Dermis blood vessel endothelial cell (primary cell): Measurements from ENCODE around the gene SLC22A23. TPM values are rescaled to one million over a fixed set of nuclear protein-coding genes. Genes with fewer than 3 reads are reported as not detected.

Experiments used
- DNase-seq: peaks from one replicate; pipeline ENCODE4 v3.0.0; 2010
- total RNA-seq: library from RNA; depleted of rRNA; stranded (reverse); fragments of >200 nt; gene quantifications from 2 replicates; pipeline ENCODE4 v1.2.3, GENCODE V29; 2014

SLC22A23 gene
- total RNA-seq, 1 donor from 2014 or later, result 58.5 TPM

GRCh38 chr6:3237761-3238662 lies 218.8 kb downstream of the SLC22A23 start:
- DNase-seq, result no peak

GRCh38 chr6:3236005-3236404 lies 220.8 kb downstream of the SLC22A23 start:
- no peak for DNase-seq

DNA sequence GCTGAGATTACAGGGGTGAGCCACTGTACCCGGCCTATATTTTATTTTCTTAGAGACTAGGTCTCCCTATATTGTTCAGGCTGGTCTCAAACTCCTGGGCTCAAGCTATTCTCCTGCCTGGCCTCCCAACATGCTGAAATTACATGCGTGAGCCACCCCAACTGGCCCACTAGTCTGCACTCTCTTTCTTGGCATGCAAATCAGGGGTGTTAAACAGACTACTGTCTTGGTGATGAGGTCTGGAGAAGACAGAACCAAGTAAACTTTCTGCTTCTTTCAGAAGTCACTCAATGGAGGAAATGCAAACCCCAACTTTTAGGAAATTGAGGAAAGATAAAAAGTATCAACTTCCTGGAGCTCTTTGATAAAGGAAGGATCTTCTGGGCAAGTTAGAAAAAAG lies 221.4 kb downstream of the SLC22A23 start:
- no peak for DNase-seq

DNA sequence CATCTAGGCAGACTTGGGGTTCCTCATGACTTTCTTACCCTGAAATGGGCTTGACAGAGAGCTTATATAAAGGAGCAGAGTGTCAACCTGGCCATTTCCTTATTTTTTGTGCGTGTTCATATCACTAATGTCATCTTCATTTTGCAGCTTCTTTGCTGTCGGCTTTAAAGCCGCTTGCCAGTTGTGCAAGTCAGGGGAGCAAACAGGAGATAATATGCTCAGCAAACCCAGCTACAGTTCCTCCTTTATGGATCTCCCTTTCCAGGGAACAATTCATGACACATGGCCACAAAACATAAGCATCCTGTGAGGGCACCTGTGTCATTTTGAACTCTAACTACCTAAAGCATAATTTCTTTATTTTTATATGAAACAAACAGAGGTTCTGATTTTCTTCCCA lies 222.9 kb downstream of the SLC22A23 start:
- no peak for DNase-seq

GRCh38 chr6:3233321-3233720 lies 223.5 kb downstream of the SLC22A23 start:
- DNase-seq, result no peak

- no peak for DNase-seq
These were observed 224.6 kb downstream of the SLC22A23 start for GRCh38 chr6:3232017-3232945.

DNA sequence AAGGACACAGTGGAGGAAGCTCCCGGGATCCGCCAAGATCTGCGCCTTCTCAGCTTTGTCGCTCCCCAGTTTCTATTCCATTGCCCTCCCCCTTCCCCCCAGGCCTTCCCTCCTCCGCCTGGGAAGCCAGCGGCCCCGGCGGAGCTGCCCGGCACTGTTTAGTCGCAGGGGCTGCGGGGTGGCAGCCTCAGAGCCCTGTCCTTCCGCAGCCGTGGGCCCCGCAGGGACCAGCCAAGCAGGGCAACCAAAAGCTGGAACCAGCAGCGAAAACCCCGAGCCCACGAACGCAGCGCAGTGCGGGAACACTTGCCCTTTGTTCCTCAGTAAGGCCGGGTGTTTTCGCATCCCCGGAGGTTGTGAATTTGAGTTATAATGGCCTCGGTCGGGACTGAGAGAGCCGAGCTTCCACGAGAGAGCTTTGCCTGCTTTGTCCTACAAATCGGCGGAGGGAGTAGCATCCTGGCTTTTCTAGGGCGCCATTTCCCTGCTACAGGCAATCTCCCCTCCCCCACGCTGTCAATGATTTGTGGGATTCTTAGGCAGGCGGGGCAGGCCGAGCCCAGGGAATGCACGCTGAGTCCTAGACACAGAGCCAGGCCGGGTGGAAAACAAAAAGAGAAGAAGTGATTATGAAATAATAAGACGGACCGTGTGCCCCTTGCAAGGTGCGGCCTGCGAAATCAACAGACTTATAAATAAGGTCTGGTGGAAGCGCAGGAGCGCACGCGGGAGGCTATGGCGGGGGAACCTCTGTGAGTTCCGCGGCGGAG lies 225.4 kb downstream of the SLC22A23 start:
- DNase-seq, result peak; percentile 65

- DNase-seq, result peak; percentile 41
These were observed 226.0 kb downstream of the SLC22A23 start for GRCh38 chr6:3230900-3231246.

- no peak for DNase-seq
These were observed 226.5 kb downstream of the SLC22A23 start for GRCh38 chr6:3230256-3230882.

DNA sequence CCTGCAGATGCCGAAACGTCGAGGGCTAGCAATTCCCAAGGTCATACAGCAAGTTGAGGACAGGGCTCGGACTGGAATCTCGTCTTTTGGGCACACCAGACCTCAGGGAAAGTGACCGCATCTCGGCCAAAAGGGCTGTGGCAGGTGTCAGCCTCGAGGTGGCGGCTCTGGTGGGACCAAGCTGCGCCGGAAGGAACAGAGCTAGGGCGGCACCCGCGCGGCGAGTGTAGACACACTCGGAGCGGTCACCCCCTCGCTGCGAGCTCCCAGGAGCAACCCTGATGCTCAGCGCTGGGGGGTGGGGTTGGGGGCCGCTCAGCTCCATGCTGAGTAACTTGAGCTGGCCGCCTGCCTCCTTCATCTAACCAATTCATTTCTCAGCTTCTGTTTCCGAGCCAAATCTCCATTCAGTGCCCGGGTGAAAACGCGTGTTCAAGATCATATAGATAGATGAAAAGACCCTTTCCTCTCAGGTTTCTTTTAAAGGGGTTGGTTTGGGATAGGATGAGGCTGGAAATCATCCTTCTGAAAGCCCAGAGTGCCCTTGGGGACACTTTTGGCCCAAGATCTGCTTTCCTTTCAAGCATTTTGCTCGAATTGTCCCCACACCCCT lies 227.2 kb downstream of the SLC22A23 start:
- no peak for DNase-seq

DNA sequence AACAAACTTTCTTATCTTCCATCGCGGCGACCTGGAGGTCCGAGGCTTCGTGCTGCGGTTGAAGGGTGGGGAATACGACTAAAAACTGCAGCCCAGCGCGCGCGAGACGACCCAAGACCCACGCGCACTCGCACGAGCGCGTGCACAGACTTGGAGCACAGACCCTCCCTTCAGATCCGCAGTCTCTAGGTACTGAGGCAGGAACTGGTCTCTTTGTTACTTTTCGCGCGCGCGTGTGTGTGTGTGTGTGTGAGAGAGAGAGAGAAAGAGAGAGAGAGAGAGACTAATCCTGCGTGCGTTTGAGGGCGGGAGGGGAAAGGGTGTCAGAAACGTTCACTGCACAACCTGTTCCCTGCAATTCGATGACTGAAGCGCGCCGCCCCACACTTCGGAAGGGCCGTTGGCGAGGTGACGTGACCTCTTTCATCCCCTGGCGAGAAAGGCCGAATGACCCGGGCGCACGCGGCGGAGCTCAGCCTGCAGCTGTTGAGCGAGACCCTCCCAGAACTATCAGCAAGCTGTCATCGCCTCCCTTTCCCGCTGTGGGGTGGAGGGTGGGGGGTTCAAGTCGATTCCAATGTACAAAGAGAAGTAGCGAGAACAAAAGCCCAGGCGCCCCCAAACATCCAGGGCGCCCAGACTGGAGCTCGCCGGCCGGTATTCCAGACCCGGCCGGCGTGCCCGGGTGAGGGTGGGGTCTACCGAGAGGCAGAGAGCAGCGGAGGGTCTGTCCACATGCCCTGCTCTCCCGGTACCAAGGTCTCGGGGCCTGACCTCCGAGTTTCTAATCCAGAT lies 227.9 kb downstream of the SLC22A23 start:
- no peak for DNase-seq

- no peak for DNase-seq
These were observed 228.7 kb downstream of the SLC22A23 start for GRCh38 chr6:3228046-3228671.

GRCh38 chr6:3227363-3228045 lies 229.3 kb downstream of the SLC22A23 start, which contains the start of gene TUBB2B:
TUBB2B (minus strand) TSS chr6:3227653; CDS start chr6:3227543, 110 bp downstream.
- DNase-seq, result no peak

DNA sequence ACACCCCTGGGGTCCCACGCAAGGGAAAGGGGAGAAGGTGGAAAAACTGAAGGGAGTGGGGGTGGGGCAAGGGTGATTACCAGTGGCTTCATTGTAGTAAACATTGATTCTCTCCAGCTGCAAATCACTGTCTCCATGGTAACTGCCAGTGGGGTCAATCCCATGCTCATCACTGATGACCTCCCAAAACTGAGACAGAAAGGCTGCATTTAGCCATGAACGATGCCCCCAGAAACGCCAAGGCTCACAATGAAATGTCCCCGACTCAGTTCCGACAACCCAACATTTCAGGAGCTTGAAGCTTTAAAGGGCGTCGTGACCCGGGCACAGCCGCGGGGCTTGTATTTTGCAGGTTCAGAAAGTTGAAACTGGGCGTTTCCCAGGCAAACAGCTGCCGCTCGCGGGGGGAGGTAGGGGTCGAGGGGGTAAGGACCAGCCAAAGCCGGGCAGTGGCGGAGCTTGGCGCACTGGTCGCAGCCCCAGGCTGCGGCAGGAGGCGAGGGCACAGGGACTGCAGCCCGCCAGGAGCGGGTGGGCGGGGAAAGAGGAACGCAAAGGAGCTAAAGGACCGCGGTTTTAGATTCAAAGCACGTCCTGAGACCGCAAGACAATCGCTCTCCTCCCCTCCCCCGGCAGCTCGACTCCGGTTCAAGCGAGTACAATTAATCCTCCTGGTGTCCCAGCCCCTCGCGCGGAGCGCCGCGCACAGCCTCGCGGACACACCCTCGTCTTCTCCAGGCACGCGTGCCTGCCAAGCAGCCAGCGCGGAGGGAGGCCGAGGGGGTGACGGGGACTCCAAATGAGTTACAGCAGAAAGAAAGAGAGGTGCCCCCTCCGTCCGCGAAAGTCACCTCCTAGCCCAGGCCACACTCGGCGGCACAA lies 230.1 kb downstream of the SLC22A23 start:
- peak; percentile 24 for DNase-seq

- DNase-seq, result no peak
These were observed 230.8 kb downstream of the SLC22A23 start for GRCh38 chr6:3226042-3226441.

DNA sequence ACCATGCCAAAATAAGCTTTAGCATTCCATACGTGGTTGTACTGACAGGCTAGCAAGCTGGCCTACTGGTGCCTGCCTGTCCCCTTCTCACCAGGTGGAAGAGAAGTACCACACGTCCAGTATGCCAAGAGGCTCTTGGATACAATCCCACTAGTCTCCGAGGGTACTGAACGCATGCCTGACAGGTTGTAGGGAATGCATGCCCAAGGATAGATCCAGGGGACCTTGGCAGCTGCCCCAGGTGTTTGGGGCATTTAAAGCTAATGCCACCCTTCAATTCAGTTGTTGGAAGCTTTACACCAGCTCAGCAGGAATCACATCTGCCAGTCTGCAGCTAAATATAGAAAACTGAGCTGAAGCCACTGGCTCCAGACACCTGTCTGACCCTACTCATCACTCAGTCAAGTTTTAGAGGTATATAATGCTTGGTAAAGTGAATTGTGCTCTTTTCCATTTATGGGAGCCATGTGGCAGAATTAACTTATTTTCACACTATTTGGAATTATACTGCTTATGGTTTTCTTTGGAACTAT lies 234.3 kb downstream of the SLC22A23 start:
- DNase-seq, result no peak

GRCh38 chr6:3221578-3221977 lies 235.3 kb downstream of the SLC22A23 start:
- no peak for DNase-seq

GRCh38 chr6:3220366-3220765 lies 236.5 kb downstream of the SLC22A23 start:
- DNase-seq, result no peak
